AML-193 (cell line): ENCODE data around the gene MEF2B.
"Not testable (repeated sequence)": the region's sequence is repeated elsewhere in the genome, so short reads cannot be mapped to it uniquely, and the experiment has no call there.

Experiments
- DNase-seq, 2 experiments: peaks; one replicate each; lab custom pipeline; 2025; lab: John Stamatoyannopoulos, UW

The MEF2B gene

GRCh38 chr19:19126102-19126501, 44.0 kb downstream of the MEF2B start:
- no peak for DNase-seq

GRCh38 chr19:19123386-19123785, 46.7 kb downstream of the MEF2B start:
- DNase-seq: no peak

DNA sequence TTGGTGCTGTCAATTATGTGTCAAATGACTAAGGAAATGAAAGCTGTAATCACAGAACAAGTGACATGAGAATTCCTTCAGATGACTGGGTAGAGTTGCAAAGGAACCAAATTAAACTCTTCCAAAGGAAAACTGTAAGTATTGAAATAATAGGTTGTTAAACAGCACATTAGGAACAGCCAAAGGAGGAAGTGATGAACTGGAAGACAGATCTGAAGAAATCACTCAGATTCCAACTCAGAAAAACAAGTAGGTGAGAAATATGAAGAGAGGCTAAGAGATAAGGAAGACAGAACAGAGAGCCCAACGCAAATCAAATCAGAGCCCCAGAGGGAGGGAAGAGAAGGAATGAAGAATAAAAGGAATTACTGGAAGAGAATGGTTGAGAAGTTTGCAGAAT, 47.2 kb downstream of the MEF2B start:
- no peak for DNase-seq

DNA sequence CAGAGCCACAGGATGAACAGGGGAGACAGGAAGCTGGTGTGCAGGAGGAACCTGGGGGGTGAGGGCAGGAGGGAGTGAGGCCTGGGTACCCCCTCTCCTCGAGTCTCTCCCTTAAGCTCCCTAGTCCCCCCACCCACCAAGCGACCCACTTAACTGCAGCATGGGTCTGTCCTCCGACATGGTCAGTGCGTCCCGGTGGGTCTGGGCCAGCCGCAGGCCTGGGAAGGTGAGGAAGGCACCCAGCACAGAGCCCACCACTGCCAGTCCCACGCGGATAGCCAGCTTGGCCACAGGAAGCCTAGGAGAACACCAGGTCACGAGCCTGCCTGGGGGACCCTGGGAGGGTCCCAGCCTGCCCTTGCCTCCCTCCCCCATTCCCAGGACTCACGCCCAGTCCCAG, 48.7 kb downstream of the MEF2B start:
- no peak for DNase-seq

DNA sequence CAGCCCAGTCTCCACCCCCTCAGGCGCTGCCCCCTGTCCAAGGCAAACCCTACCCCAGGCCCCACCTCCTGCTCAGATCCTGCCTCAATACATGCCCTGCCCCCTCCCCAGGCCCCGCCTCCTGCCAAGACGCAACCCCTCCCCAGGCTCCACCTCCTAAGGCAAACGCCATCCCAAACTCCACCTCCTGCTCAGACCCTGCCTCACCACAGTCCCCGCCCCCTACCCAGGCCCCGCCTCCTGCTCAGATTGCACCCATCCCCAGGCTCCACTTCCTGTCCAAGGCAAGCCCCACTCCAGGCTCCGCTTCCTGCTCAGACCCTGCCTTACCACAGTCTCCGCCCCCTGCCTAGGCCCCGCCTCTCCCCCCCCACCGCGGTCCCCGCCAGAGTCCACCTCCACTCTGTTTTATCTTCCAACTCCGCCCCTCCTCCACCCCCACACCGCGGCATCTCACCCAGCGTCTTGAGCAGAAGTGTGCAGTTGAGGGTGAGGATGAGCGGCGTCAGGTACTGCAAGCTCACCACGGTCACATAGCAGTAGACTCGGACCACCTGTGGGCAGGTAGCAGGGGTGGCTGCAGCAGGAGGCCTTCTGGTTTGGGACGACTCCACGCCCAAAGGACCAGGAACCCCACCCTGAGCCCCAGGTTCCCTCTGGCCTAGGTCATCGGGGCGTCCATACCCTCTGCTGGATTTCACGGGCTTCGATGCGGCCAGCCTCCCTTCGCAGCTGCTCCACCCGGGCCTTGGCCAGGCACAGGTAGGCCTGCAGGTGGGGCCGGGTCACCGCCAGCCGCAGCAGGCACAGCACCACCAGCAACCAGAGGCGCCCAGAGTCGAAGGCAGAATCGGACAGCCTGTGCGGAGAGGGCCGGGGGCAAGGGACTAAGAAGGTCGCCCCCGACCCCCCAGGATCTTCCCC, 49.5 kb downstream of the MEF2B start:
- no peak for DNase-seq

DNA sequence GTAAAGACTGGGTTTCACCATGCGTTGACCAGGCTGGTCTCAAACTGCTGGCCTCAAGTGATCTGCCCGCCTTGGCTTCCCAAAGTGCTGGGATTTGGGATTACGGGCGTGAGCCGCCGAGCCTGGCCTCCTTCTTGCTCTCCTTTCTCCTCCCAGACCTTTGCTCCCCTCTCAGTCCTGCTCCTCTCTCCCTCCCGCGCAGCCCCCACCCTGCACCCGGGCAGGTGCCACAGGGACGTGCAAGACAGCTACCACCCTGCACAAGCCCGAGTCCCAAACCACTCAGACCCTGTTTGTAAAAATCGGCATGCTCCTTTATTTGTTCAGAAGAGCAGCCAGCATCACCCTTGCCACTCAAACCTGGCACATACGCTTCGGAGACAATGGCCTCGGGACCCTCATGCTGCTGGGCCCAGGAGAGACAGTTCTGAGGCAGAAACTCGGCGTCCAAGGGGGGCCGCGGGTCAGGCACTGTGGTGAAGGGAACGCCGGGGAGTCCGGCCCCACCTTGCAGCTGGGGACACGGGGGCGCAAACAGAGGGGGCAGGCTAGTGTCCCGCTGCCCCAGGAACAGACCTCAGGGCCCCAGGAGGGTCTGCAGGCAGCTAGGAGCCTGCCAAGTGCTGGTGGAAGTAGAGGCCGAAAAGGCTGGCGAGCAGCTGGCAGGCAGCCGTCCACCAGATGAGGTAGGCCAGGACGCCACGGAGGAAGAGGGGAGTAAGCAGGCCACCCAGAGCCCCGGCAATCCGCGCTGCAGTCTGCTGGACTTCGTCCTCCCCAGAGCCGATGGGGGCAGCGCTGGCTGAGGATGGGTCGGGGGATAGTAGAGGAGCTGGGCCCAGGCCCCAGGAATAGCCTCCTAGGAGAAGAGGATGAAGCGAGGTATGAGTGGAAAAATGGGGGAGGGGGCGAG, 50.5 kb downstream of the MEF2B start:
- no peak for DNase-seq

DNA sequence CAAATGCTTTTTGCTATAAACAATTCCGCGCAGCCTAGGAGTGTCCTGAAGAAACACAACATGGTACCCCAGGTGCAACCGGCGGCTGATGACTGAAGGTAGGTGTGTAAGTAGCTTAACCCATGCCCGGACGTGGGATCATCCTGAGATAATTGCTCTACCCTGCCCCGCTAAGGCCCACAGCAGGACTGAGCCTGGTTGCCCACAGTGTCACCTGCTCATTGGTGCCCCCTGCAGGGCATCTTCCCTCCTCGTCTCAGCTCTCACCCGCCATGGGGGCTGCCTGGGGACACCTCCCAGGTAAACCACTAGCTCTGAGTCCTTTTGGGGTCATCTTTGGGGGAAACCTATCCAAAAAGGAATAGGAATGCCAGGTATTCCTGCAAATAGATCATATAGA, 54.1 kb downstream of the MEF2B start:
- DNase-seq: no peak

- DNase-seq: no peak
Observed at GRCh38 chr19:19113040-19113626, 56.9 kb downstream of the MEF2B start.

DNA sequence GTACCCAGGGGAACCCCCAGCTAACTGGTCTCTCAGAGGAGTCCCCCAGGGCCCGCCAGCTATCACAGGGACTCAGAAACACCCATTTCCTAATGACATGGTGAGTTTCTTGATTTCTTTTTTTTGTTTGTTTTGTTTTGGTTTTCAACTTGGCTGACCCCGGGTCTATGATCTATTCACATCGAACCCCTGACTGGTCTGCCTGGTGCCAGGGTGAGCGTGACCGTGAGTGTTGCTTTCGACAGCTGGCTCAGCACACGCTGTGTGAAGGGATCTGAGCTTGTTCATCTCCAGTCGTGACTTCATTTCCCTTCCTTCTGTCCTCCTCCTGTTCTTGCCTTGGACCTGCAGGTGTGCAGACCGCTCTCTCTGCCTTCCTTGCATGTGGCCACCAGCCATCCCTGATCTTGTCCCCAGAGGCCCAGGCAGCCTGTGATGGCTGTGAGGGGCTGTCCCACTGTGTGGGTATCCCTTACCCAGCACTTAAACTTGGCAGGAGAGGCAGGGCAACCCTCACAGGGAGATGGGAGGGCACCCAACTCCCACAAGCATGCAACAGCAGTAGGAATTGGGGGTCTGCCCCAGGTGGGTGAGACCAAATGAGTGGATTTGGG, 58.0 kb downstream of the MEF2B start:
- DNase-seq: no peak

DNA sequence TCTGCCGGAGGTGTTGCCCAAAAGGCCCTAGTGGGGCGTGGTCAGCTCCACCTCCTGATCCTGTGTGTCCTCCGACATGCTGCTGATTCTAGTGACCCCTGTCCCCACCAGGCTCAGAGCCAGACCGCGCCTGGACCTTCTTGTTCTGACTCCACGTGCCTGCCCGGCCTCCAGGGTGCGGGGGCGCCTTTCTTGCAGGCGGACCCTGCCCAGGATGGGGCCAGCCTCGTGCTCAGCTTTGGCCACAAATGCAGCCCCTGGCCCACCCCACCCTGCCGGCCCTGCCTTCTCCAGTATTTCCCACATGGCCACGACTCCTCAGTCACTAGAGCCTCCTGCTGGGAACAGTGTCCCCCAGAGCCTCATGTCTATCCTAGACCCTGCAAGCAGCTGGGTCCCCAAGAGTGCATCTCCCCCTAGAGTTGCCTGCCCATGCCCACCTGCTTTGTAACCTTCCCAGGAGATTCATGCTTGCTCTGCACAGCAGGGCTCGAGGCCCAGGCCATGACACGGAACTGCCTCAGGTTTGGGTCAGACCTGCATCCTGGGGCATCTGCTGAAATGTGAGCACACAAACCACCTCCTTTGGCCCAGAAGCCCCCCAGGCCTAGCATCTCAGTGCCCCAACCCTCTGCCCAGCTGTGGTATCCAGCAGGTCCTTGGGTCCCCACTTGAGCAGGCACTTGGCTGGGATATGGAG, 58.8 kb downstream of the MEF2B start:
- no peak for DNase-seq

GRCh38 chr19:19110410-19111135, 59.5 kb downstream of the MEF2B start:
- no peak for DNase-seq

GRCh38 chr19:19109601-19110000, 60.5 kb downstream of the MEF2B start:
- no peak for DNase-seq

- DNase-seq: no peak
Observed at GRCh38 chr19:19107654-19108053, 62.4 kb downstream of the MEF2B start.

DNA sequence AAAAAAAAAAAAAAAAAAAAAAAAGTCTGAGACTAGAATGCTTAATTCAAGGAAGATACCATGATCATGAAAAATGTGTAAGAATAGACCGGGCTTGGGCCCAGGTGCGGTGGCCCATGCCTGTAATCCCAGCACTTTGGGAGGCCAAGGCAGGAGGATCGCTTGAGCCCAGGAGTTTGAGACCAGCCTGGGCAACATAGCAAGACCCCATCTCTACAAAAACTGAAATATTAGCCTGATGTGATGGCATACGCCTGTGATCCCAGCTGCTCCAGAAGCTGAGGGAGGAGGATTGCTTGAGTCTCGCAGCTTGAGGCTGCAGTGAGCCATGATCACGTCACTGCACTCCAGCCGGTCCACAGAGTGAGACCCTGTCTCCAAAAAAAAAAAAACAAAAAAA, 63.1 kb downstream of the MEF2B start:
- DNase-seq: not testable (repeated sequence)

DNA sequence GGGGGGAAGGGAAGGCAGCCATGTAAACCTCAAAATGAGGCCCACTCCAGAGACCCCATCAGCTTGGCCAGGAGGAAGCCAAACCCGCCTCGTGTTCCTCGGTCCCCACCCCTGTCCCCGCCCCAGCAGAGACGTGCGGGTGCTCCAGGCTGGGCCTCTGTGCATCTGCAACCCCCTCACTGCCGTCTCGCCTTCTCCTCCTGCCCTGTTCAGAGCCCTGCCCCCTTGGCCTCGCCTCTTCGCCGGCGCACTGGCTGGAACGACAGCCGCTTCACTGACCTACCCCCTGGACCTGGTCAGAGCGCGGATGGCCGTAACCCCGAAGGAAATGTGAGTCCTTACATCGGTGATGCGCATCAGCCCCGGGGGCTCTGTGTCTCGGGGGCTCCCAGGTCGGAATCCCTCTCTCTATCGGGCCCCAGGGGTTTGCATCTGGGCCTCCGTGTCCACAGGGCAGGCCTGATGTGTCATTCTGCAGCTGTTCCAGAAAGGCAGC, 64.0 kb downstream of the MEF2B start:
- DNase-seq: no peak

DNA sequence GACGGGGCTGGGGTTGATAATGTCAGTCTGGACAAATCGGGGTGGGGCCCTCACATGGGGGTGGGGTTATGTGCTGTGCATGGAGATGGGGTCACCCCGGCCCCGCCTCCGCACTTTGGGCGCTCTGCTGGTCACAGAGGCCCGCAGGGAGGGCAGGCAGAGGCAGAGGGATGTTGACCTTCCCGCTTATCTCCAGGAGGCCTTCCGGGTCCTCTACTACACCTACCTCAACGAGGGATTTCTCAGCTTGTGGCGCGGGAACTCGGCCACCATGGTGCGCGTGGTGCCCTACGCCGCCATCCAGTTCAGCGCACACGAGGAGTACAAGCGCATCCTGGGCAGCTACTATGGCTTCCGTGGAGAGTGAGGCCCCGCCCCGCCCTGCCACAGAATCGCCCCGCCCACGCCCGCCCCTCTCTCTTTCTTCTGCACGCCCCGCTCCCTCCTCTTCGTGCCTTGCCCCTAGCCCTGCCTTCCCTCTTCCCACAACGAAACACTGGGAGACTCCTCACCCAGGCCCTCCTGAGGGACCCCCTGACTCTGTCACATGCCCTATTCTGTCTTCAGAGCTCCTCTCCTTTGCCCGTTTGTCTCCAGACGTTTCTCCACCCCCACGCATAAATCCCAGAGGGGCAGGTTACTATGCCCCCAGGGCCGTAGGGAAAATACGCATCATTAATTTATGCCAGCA, 64.6 kb downstream of the MEF2B start:
- no peak for DNase-seq

GRCh38 chr19:19103167-19103566, 66.9 kb downstream of the MEF2B start:
- no peak for DNase-seq

GRCh38 chr19:19102566-19102965, 67.5 kb downstream of the MEF2B start:
- DNase-seq: not testable (repeated sequence)

DNA sequence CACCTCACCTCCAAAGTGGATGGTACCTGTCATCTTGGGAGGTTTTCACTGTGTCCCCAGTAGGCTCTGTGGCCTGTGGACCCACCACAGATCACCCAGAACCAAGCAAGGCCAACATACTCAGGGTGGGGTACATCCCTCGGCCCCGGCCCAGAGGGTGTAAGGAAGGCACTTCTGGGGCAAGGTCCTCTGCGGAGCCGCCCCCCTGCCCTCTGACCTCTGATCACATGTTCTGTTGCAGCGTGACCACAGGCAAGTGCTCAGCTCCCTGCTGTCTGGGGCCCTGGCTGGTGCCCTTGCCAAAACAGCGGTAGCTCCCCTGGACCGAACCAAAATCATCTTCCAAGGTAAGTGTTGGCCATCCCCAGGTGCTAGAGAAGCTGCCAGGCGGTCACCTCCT, 68.5 kb downstream of the MEF2B start:
- no peak for DNase-seq
